HCT116 (cell line): Measurements from ENCODE around the gene FNBP1. TPM values are rescaled to one million over a fixed set of nuclear protein-coding genes. Genes with fewer than 3 reads are reported as not detected.
"Not testable (repeated sequence)": the region's sequence is repeated elsewhere in the genome, so short reads cannot be mapped to it uniquely, and the experiment has no call there.

Experiments used
- ATAC-seq: fragments of 200-7000 bp; cut with Tn5 transposase; 2 replicates; pipeline ENCODE4 v1.9.1; 2020; ENCODE audit warnings: mild to moderate bottlenecking, moderate library complexity
- BruUV-seq: library from RNA; stranded (reverse); fragments of 400-500 nt; replicated peaks from 2 replicates; lab custom pipeline; 2021; lab: Mats Ljungman, UMichigan
- CTCF ChIA-PET: fragments of 300-600 bp; sonication (Branson Sonifier 250); formaldehyde crosslinking; loops from one replicate; lab custom pipeline; 2021; ENCODE audit warnings: antibody characterized with exemption; lab: Charles Lee
- POLR2A ChIA-PET: fragments of 300-600, 350-600 bp; sonication (Branson Sonifier 250); formaldehyde crosslinking; loops from one replicate; lab custom pipeline; 2021; ENCODE audit warnings: antibody characterized with exemption; lab: Charles Lee
- RAD21 ChIA-PET, 2 experiments: fragments of 300-600 bp; sonication (Branson Sonifier 250); formaldehyde crosslinking; loops; one replicate each; lab custom pipeline; 2023; ENCODE audit warnings: low total read pairs in 2 of 2; ENCODE audit not compliant: uncharacterized antibody in 2 of 2, unreplicated experiment in 2 of 2, low non-redundant PET in 1 of 2; lab: Charles Lee
- DNase-seq: peaks from one replicate; pipeline ENCODE4 v3.0.0-alpha.2; 2010; ENCODE audit warnings: low read depth, low spot score
- H2AFZ ChIP-seq: fragments of 200-600 bp; shearing (Covaris generic), sonication (generic); 2 replicates; pipeline ENCODE4 v1.6.1; 2017; ENCODE audit warnings: low read depth, mixed run types, mixed read lengths, antibody characterized with exemption, low read length; ENCODE audit not compliant: poor library complexity, severe bottlenecking
- H3K27ac ChIP-seq: 2 replicates; pipeline ENCODE4 v1.5.1; 2012; ENCODE audit warnings: low read depth, low read length
- H3K27me3 ChIP-seq: fragments of 200-600 bp; sonication (generic); 2 replicates; pipeline ENCODE4 v1.6.1; 2016; ENCODE audit warnings: mixed run types, low read length, mixed read lengths; ENCODE audit not compliant: insufficient read depth
- H3K36me3 ChIP-seq, 2 experiments: fragments of 200-500 bp in 1 of 2; fragments of 200-600 bp in 1 of 2; sonication (Bioruptor generic) in 1 of 2; sonication (generic) in 1 of 2; 2 replicates each; pipeline versions ENCODE4 v1.5.1 to v1.6.1; 2014 to 2016; ENCODE audit warnings: low read length in 2 of 2, inconsistent platforms in 1 of 2, mixed read lengths in 1 of 2, mixed run types in 1 of 2; ENCODE audit not compliant: insufficient read depth in 2 of 2, control insufficient read depth in 1 of 2
- H3K4me1 ChIP-seq, 2 experiments: fragments of 200-600 bp in 1 of 2; sonication (generic) in 1 of 2; 2 replicates each; pipeline versions ENCODE4 v1.5.1 to v1.6.1; 2012 to 2017; ENCODE audit warnings: low read length in 2 of 2, inconsistent platforms in 1 of 2, mild to moderate bottlenecking in 1 of 2, mixed read lengths in 1 of 2, mixed run types in 1 of 2, moderate library complexity in 1 of 2; ENCODE audit not compliant: insufficient read depth in 2 of 2, control insufficient read depth in 1 of 2
- H3K4me2 ChIP-seq: fragments of 200-600 bp; sonication (generic); 2 replicates; pipeline ENCODE4 v1.6.1; 2017; ENCODE audit warnings: mixed run types, low read length, mixed read lengths
- H3K4me3 ChIP-seq, 2 experiments: fragments of 200-600 bp in 1 of 2; sonication (generic) in 1 of 2; replicated peaks in 1 of 2; 2 replicates each; pipeline ENCODE4 v1.5.1; 2011 to 2016; ENCODE audit warnings: low read length in 2 of 2, control low read depth in 1 of 2, low read depth in 1 of 2, mild to moderate bottlenecking in 1 of 2, mixed read lengths in 1 of 2, mixed run types in 1 of 2
- H3K79me2 ChIP-seq: fragments of 200-600 bp; sonication (generic); 2 replicates; pipeline ENCODE4 v1.6.1; 2017; ENCODE audit warnings: mild to moderate bottlenecking, mixed run types, low read length, moderate library complexity, mixed read lengths; ENCODE audit not compliant: insufficient read depth
- H3K9ac ChIP-seq: fragments of 200-600 bp; sonication (generic); 2 replicates; pipeline ENCODE4 v1.6.1; 2016; ENCODE audit warnings: low read length, mixed read lengths
- H3K9me2 ChIP-seq: fragments of 200-600 bp; sonication (generic), shearing (Covaris generic); 2 replicates; pipeline ENCODE4 v1.6.1; 2017; ENCODE audit warnings: mixed run types, mild to moderate bottlenecking, moderate library complexity; ENCODE audit not compliant: insufficient read depth
- H3K9me3 ChIP-seq, 2 experiments: fragments of 200-500 bp in 1 of 2; fragments of 200-600 bp in 1 of 2; sonication (Bioruptor generic) in 1 of 2; sonication (generic) in 1 of 2; 2 replicates each; pipeline ENCODE4 v1.6.1; 2014 to 2017; ENCODE audit warnings: low read length in 2 of 2, mixed read lengths in 2 of 2, inconsistent platforms in 1 of 2, low read depth in 1 of 2, mild to moderate bottlenecking in 1 of 2, mixed run types in 1 of 2, moderate library complexity in 1 of 2; ENCODE audit not compliant: control insufficient read depth in 1 of 2, insufficient read depth in 1 of 2
- H4K20me1 ChIP-seq: fragments of 200-600 bp; sonication (generic), shearing (Covaris generic); 2 replicates; pipeline ENCODE4 v1.6.1; 2017; ENCODE audit warnings: mixed run types, mild to moderate bottlenecking, moderate library complexity; ENCODE audit not compliant: insufficient read depth
- ELF1 ChIP-seq: IDR thresholded peaks from 2 replicates; pipeline ENCODE4 v1.6.1; 2012; ENCODE audit warnings: low read depth, borderline replicate concordance
- REST ChIP-seq: IDR thresholded peaks from 2 replicates; pipeline ENCODE4 v1.6.1; 2012; ENCODE audit warnings: low read depth
- TCF7L2 ChIP-seq: IDR thresholded peaks from 2 replicates; pipeline ENCODE4 v1.7.0; 2011; ENCODE audit warnings: borderline replicate concordance, inconsistent platforms; ENCODE audit not compliant: insufficient read depth, insufficient read length; ENCODE audit errors: extremely low read depth
- intact Hi-C: fragments of 100-400 bp; cut with micrococcal nuclease; formaldehyde crosslinking; loops from 2 replicates; pipeline ENCODE4 v1.10.0; 2022
- total RNA-seq: library from RNA; stranded (reverse); gene quantifications from one replicate; pipeline ENCODE4 v1.2.1, GENCODE V29; 2021; ENCODE audit not compliant: unreplicated experiment

The FNBP1 gene
- total RNA-seq, 1 experiment from 2014 or later, result 25.0 TPM

GRCh38 chr9:130022566-130023143, 20.3 kb downstream of the FNBP1 start (continued):
- TF ChIP-seq REST (no peak), TCF7L2 (no peak), ELF1 (no peak)

GRCh38 chr9:130021842-130022241, 21.1 kb downstream of the FNBP1 start:
- not testable (repeated sequence) for BruUV-seq

More at GRCh38 chr9:130021842-130022241, 21.1 kb downstream of the FNBP1 start:
- H3K9ac ChIP-seq, H3K36me3 ChIP-seq, DNase-seq, H3K27me3 ChIP-seq, POLR2A ChIA-PET, H3K9me2 ChIP-seq, H3K4me2 ChIP-seq, H3K79me2 ChIP-seq, CTCF ChIA-PET, H4K20me1 ChIP-seq, RAD21 ChIA-PET, H2AFZ ChIP-seq, H3K9me3 ChIP-seq, intact Hi-C loops, ATAC-seq, H3K27ac ChIP-seq, H3K4me3 ChIP-seq: not testable (repeated sequence)
- peaks cover 19 to 28% of the 10 kb centered on the region in 2 experiments for H3K4me1 ChIP-seq
